Measurements from ENCODE around the gene GDF10. TPM values are rescaled to one million over a fixed set of nuclear protein-coding genes. Genes with fewer than 3 reads are reported as not detected.

The GDF10 gene
- total and polyA plus RNA-seq, 2 of the 8 experiments (the other 6 are each of a cell fraction or from before 2014, with no cell fraction given), result 0.19 to 0.32 TPM

- no peaks in the 10 kb centered on the region for H3K4me1 ChIP-seq (replicated peaks in 1 of 4; ENCODE audit: control insufficient read depth in 3 of 4, insufficient read depth in 4 of 4, low read length in 3 of 4)
- H3K23me2 ChIP-seq (ENCODE audit: low read depth, low read length), result no peaks in the 10 kb centered on the region
- no peak overlapping the region for H3K23ac ChIP-seq (ENCODE audit: insufficient read length)
- H3K4me2 ChIP-seq (ENCODE audit: insufficient read depth in 1 of 2, low read depth in 2 of 2, low read length in 2 of 2), result no peak overlapping the region
- no peaks in the 10 kb centered on the region for H3K79me2 ChIP-seq (ENCODE audit: control insufficient read depth in 1 of 2, insufficient read depth in 2 of 2, low read length in 2 of 2)
- H4K20me1 ChIP-seq (replicated peaks in 1 of 2; ENCODE audit: control insufficient read depth in 1 of 2, insufficient read depth in 2 of 2, low read length in 2 of 2), result no peaks in the 10 kb centered on the region
- no peak overlapping the region for H3K4ac ChIP-seq (replicated peaks; ENCODE audit: insufficient read length, low read depth, low read length)
- no peak overlapping the region for H4K91ac ChIP-seq (replicated peaks; ENCODE audit: insufficient read length, low read length)
- TF ChIP-seq ATF2 (IDR thresholded peaks at IDR 0.05; ENCODE audit: low read length) (no peak), CTCF (IDR thresholded peaks at IDR 0.05; ENCODE audit: control extremely low read depth in 1 of 3, insufficient read depth in 1 of 3, low read depth in 1 of 3, low read length in 3 of 3) (peak in 2 of 3 experiments; percentile 24 to 31; a peak in 1 of 4 replicates), RAD21 (IDR thresholded peaks at IDR 0.05 in 1 of 2, conservative IDR thresholded peaks at IDR 0.05 in 1 of 2; ENCODE audit: low read depth in 2 of 2, low read length in 2 of 2) (peak; percentile 35 to 45; a peak in 3 of 4 replicates), SP1 (IDR thresholded peaks at IDR 0.05; ENCODE audit: low read depth, low read length) (no peak)
- H3K27ac ChIP-seq (ENCODE audit: low read depth, low read length), result no peak overlapping the region
- H3K27me3 ChIP-seq (replicated peaks in 1 of 4; ENCODE audit: control insufficient read depth in 3 of 4, extremely low read depth in 1 of 4, insufficient read depth in 3 of 4, low read length in 3 of 4), result no peaks in the 10 kb centered on the region
- no peak overlapping the region for H3K56ac ChIP-seq (replicated peaks; ENCODE audit: insufficient read length, low read depth, low read length)
- no peak overlapping the region for H2BK120ac ChIP-seq (replicated peaks; ENCODE audit: low read depth, low read length)
- H2BK12ac ChIP-seq (ENCODE audit: low read depth, low read length), result no peak overlapping the region
- CTCF ChIA-PET (ENCODE audit: partially characterized antibody), result interaction anchor here (0.7 to 3.3 kb wide), 9 partner anchors 10 to 250 kb away, joined by 3 to 13 read pairs (median 3); partner anchors contain the start of gene GDF10
- no peak overlapping the region for H3K4me3 ChIP-seq (ENCODE audit: extremely low read depth in 1 of 4, insufficient read depth in 2 of 4, low read depth in 3 of 4, low read length in 4 of 4)
- no peak overlapping the region for H4K5ac ChIP-seq (ENCODE audit: insufficient read length, low read depth, low read length)
- no peak overlapping the region for H3K18ac ChIP-seq (ENCODE audit: extremely low read depth, low read length)
- no peak overlapping the region for H2AK5ac ChIP-seq (ENCODE audit: low read depth, low read length)
- POLR2A ChIA-PET (ENCODE audit: partially characterized antibody), result no interaction called here
- no peak overlapping the region for H2BK20ac ChIP-seq (ENCODE audit: low read length)
- no peak for FAIRE-seq
- no peaks in the 10 kb centered on the region for H3K36me3 ChIP-seq (ENCODE audit: control insufficient read depth in 2 of 4, insufficient read depth in 4 of 4, low read length in 3 of 4)
- DNase-seq (ENCODE audit: low read depth in 1 of 2, low spot score in 2 of 2), result no peak
- WGBS, 2 experiments (ENCODE audit: extremely low coverage in 1 of 2, insufficient coverage in 1 of 2, insufficient read length in 1 of 2, insufficient replicate concordance in 2 of 2, low coverage in 1 of 2, low lambda C conversion rate in 2 of 2, missing lambda C conversion rate in 1 of 2), result 81% methylated on average over 9 of the region's 9 CpGs; no CpG with 5 or more reads in 1 of the 2 experiments
- no peak overlapping the region for H4K8ac ChIP-seq (ENCODE audit: extremely low read depth, insufficient read depth, low read length)
- no peak overlapping the region for H2AFZ ChIP-seq (ENCODE audit: low read length)
- no peak overlapping the region for H3K14ac ChIP-seq (ENCODE audit: insufficient read length)
- H3K79me1 ChIP-seq (ENCODE audit: low read depth, low read length), result no peaks in the 10 kb centered on the region
- H2BK5ac ChIP-seq (ENCODE audit: low read depth, low read length), result no peak overlapping the region
- H3K9me3 ChIP-seq (ENCODE audit: insufficient read depth in 2 of 2, low read depth in 1 of 2, low read length in 1 of 2), result no peaks in the 10 kb centered on the region
- H3K9ac ChIP-seq (replicated peaks in 1 of 4; ENCODE audit: extremely low read depth in 1 of 4, low read depth in 3 of 4, low read length in 3 of 4), result no peak overlapping the region
- no peak overlapping the region for H2BK15ac ChIP-seq (ENCODE audit: low read length)
Measured at GRCh38 chr10:47288916-47289495, 11.0 kb upstream of the GDF10 start.
